GM10248 (cell line): ENCODE data around the gene MAOB.

Source experiments
- CTCF ChIA-PET: fragments of 300-600 bp; sonication (Branson Sonifier 250); formaldehyde crosslinking; extraction: SDS; loops from one replicate; lab custom pipeline; 2021; ENCODE audit warnings: antibody characterized with exemption; lab: Yijun Ruan, JAX
- POLR2A ChIA-PET: fragments of 350-650 bp; sonication (Branson Sonifier 250); formaldehyde crosslinking; extraction: SDS; loops from one replicate; lab custom pipeline; 2020; ENCODE audit warnings: antibody characterized with exemption; lab: Yijun Ruan, JAX
- DNase-seq: peaks from one replicate; pipeline ENCODE4 v3.0.0; 2012; ENCODE audit errors: extremely low spot score
- TF ChIP-seq, protein P1 (sequence below): IDR thresholded peaks from 2 replicates; pipeline ENCODE4 v1.5.1; 2012; ENCODE audit warnings: mild to moderate bottlenecking, low read depth; ENCODE audit errors: extremely low read depth, missing control alignments, control extremely low read depth

Gene MAOB

GRCh38 chrX:43720961-43721360 is 161.3 kb downstream of the MAOB start:
- CTCF ChIA-PET: no interaction called here
- TF ChIP-seq, protein P1, sequence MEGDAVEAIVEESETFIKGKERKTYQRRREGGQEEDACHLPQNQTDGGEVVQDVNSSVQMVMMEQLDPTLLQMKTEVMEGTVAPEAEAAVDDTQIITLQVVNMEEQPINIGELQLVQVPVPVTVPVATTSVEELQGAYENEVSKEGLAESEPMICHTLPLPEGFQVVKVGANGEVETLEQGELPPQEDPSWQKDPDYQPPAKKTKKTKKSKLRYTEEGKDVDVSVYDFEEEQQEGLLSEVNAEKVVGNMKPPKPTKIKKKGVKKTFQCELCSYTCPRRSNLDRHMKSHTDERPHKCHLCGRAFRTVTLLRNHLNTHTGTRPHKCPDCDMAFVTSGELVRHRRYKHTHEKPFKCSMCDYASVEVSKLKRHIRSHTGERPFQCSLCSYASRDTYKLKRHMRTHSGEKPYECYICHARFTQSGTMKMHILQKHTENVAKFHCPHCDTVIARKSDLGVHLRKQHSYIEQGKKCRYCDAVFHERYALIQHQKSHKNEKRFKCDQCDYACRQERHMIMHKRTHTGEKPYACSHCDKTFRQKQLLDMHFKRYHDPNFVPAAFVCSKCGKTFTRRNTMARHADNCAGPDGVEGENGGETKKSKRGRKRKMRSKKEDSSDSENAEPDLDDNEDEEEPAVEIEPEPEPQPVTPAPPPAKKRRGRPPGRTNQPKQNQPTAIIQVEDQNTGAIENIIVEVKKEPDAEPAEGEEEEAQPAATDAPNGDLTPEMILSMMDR: no peak
- POLR2A ChIA-PET: no interaction called here
- DNase-seq: no peak

DNA sequence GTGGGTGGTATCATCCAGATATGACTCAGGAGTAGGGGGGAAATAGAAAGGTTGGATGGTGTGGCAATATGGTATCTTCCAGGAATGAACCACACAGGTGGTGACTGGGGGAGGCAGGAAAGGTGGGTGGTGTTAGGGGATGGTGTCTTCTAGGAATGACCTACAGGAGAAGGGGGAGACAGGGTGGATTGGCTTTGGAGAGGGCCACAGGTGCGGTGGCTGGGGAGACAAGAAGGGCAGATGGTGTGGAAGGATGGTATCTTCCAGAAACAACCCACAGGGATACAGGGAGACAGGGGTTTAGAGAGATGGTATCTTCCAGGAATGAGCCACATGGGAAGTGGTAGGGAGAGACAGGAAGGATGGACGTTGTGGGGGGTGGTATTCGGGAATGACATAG is 162.2 kb downstream of the MAOB start:
- no peak for DNase-seq
- CTCF ChIA-PET: no interaction called here
- POLR2A ChIA-PET: no interaction called here
- TF ChIP-seq, protein P1: no peak

GRCh38 chrX:43718956-43719355 is 163.3 kb downstream of the MAOB start:
- TF ChIP-seq, protein P1: no peak
- POLR2A ChIA-PET: no interaction called here
- DNase-seq: no peak
- CTCF ChIA-PET: no interaction called here

DNA sequence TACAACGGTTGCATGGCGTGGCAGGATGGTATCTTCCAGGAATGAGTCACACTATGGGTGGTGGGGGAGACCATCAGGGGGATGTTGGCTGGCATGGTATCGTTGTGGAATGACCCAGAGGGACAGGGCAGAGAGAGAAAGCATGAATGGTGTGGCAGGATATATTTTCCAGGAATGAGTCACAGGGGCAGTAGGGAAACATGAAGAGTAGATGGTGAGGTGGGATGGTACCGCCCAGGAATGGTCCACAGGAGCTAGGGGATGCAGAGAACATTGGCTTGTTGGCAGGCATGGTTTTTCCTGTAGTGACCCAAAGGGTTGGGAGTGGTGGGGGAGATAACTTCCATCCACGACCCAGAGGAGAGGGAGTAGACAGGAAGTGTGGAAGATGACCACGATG is 163.7 kb downstream of the MAOB start:
- no peak for DNase-seq
- CTCF ChIA-PET: no interaction called here
- POLR2A ChIA-PET: no interaction called here
- TF ChIP-seq, protein P1: no peak

DNA sequence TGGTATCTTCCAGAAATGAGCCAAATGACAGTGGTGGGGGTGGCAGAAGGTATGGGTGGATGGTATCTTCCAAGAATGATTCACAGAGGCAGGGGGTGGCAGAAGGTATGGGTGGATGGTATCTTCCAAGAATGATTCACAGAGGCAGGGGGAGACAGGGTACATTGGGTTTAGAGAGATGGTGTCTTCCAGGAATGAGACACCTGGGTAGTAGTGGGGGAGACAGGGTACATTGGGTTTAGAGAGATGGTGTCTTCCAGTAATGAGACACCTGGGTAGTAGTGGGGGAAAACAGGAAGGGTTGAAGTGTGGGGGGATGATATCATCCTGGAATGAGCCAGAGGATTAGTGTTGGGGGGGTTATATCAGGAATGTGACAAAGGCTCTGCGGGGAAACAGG is 164.2 kb downstream of the MAOB start:
- ChIA-PET POLR2A (no interaction called here), CTCF (no interaction called here)
- no peak for DNase-seq
- TF ChIP-seq, protein P1: no peak

GRCh38 chrX:43717161-43717560 is 165.1 kb downstream of the MAOB start:
- no peak for DNase-seq
- CTCF ChIA-PET: no interaction called here
- TF ChIP-seq, protein P1: no peak
- POLR2A ChIA-PET: no interaction called here

DNA sequence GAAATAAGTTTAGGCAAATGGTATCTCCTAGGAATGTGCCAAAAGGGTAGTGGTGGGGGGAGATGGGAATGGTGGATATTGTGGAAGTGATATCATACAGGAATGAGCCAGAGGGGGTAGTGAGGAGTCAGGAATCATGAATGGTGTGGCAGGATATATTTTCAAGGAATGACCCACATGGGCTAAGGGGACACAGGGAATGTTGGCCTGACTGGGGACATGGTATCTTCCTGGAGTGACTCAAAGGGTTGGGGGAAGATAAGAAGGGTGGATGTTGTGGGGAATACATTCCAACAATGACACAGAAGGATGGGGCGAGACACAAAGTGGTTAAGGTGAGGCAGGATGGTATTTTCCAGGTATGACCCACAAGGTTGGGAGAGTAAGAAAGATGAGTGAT is 165.6 kb downstream of the MAOB start:
- POLR2A ChIA-PET: no interaction called here
- TF ChIP-seq, protein P1: no peak
- CTCF ChIA-PET: no interaction called here
- no peak for DNase-seq
